Measurements from ENCODE around the gene STXBP6.

- TF ChIP-seq CTCF (IDR thresholded peaks at IDR 0.05 in 2 of 3, conservative IDR thresholded peaks at IDR 0.05 in 1 of 3; ENCODE audit: control insufficient read depth in 2 of 3, extremely low read depth in 1 of 3, insufficient read depth in 1 of 3, low read depth in 3 of 3, low read length in 3 of 3) = no peak
- no peak for TF ChIP-seq TAF1 (IDR thresholded peaks at IDR 0.05; ENCODE audit: borderline replicate concordance, low read depth, low read length)
- TF ChIP-seq PBX3 (IDR thresholded peaks at IDR 0.05; ENCODE audit: insufficient replicate concordance, low read depth, low read length) = no peak
- TF ChIP-seq EP300 (IDR thresholded peaks at IDR 0.05; ENCODE audit: borderline replicate concordance in 1 of 2, control insufficient read depth in 1 of 2, low read depth in 2 of 2, low read length in 2 of 2) = no peak
Measured at GRCh38 chr14:24790196-24790595, 259.8 kb downstream of the STXBP6 start.
